Measurements from ENCODE around the gene CRYZL1.
"Not testable (repeated sequence)": the region's sequence is repeated elsewhere in the genome, so short reads cannot be mapped to it uniquely, and the experiment has no call there.

The CRYZL1 gene

GRCh38 chr21:33641352-33642026, at the start of gene CRYZL1:
Gene CRYZL1, minus strand, starts transcription at chr21:33641741. Its CDS starts 10,190 bp downstream, at chr21:33631551.
- peak; percentile 100 for DNase-seq
- intact Hi-C loops (cut with DNase I) = loop anchor here (5.0 to 10.0 kb wide), 2 partner anchors 99 to 273 kb away; partner anchors contain the start of genes ATP5PO, GART and SON

DNA sequence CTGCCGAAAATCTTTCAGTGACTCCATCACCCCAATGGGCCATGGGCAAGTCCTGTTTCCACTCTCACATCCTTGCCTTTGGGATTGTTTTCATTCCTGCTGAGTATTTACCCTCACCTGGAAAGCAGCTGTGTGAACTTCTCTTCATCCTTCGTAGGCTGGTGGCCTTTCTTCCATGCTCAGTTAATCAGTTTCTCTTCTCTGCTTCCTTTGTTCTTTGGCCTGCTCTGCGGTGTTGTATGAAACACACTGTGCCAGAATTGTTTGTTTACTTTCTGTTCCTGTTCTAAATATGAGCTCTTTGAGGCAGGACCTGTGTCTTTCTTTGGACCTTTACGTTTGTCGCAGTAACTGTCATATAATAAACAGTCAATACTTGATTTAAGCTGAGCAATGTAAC, 49.3 kb upstream of the CRYZL1 start:
- DNase-seq = no peak
- intact Hi-C loops (cut with DNase I) = no loop called here

- no peak for DNase-seq
- intact Hi-C loops (cut with DNase I) = no loop called here
Observed at GRCh38 chr21:33688353-33688752, 46.8 kb upstream of the CRYZL1 start.

GRCh38 chr21:33687634-33688033, 46.1 kb upstream of the CRYZL1 start:
- intact Hi-C loops (cut with DNase I) = no loop called here
- DNase-seq = no peak

DNA sequence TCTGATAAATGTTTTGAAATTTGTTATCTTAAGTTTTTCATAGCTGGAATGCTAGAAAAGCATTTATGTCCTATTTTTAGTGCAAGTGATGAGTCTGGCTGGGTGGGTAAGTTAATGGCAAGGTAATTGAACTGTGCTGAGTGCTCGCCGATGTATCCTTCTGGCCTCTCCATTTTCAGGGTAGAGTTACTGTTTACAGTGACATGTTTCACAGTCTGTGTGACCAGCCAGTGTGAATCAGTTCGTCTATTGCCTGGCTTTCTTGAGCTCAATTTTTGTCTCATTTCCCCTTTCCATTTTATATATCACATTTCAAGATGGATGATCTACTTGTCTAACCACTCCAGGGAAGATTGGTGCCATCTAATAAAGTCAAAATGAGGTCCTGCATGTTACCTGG, 44.8 kb upstream of the CRYZL1 start:
- intact Hi-C loops (cut with DNase I) = no loop called here
- DNase-seq = no peak

- intact Hi-C loops (cut with DNase I) = no loop called here
- no peak for DNase-seq
Observed at GRCh38 chr21:33685613-33686197, 44.2 kb upstream of the CRYZL1 start.

DNA sequence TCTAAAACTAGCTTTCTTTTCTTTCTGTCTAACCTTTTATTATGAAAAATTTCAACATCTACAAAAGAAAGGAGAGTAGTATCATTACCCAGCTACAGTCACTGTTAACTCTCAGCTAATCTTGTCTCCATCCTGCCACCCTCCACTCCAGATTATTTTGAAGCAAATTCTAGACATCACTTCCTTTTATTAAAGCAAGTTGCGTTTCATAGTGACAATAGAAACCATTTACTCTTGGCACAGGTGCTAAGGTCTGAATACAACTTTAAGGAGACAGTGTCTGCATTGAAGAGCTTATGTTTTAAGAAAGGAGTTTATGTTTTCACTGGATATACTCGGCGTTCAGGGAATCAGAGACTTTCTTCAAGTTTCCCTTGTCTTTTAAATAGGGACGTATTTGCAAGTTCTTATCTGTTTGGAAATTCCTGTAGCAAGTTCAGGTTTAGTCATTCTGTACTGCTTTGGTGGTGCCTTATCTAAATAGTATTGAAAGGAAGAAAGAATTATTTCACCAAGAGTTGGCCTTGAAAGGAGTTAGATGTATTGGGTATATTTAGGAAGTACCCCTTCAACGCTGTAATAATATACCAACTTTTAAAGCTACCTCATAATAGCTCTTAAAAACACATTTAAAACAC, 43.5 kb upstream of the CRYZL1 start:
- intact Hi-C loops (cut with DNase I) = no loop called here

GRCh38 chr21:33684068-33684467, 42.5 kb upstream of the CRYZL1 start:
- no peak for DNase-seq
- intact Hi-C loops (cut with DNase I) = no loop called here

More for the DNA sequence above, 43.5 kb upstream of the CRYZL1 start:
- no peak for DNase-seq

DNA sequence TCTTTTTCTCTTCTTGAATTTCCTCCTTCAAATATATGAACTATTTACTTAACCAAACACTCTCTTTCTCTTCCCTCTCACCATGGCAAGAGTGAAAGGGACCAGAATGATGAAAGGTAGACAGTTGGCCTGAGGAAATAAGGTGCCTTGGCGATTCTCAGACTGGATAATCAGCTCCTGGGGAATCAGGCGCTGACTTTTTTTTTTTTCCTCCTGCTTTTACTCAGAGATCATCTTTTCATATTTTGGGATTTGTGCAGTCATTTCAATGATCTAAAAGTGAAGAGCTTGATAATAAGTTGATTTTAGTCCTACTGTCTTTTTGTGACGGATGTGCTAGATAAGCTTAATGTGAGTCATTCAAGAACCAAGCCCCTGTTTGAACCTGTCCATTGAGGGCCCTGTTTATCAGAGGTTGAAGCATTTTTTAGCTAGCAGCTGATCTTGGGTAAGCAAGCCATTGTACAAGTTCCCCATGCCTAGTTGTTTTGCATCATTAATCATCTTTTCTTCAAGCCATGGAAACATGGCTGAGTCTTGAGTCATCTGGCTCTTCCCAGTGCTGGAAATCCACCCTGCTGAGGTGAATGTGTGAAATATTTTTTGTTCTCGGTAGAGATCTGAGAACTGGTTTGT, 41.6 kb upstream of the CRYZL1 start:
- intact Hi-C loops (cut with DNase I) = no loop called here
- DNase-seq = no peak

DNA sequence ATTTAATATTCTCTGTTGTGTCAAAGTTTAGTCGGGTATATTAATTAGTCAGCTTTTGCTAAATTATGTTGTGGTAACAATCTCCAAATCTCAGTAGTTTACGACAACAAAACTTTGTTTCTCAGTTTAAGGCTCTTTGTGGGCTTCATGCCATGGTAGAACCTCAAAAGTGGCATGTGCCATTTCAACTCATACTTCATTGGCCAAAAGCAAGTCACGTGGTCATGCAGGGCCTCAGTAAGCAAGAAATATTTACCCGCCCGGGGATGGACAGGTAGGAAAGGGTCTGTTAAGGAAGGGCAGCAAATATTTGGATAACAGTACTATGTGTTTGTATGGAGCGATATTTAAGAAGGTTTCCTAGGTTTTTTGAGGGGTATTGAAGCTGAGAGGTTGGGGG, 39.3 kb upstream of the CRYZL1 start:
- no peak for DNase-seq
- intact Hi-C loops (cut with DNase I) = no loop called here

DNA sequence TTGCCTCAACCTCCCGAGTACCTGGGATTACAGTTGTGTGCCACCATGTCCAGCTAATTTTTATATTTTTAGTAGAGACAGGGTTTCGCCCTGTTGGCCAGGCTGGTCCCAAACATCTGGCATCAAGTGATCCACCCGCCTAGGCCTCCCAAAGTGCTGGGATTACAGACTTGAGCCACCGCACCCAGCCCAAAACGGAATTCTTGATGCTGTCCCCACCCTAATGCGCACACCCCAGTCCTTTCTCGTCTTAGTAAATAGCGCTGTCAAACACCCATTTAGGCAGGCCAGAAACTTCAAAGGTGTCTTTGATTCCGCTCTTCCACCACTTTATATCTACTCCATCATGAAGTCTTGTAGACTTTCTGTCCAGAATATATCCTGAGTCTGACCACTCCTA, 35.9 kb upstream of the CRYZL1 start:
- no peak for DNase-seq
- intact Hi-C loops (cut with DNase I) = no loop called here

GRCh38 chr21:33676666-33677065, 35.1 kb upstream of the CRYZL1 start:
- DNase-seq; intact Hi-C loops (cut with DNase I): not testable (repeated sequence)

DNA sequence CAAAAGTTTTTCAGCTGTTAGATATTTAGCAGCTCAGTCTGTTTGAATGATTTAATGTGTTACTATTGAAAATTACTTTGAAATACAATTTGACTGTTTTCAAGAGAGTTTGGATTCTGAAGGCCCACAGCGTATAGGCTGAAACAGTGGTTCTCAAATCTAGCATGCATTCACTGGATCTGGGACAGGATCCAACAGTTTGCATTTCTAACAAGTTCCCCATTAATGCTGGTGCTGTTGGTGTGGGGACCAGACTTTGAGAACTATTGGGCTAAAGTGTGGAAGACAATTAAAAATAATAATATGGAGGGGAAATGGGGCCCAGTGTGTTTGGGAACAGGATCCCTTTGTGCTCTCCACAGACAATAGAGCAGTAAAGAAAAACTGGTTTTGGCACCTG, 32.7 kb upstream of the CRYZL1 start:
- intact Hi-C loops (cut with DNase I) = no loop called here
- peak in 6 of 42 donors; percentile 11 to 49 (median 21) for DNase-seq

DNA sequence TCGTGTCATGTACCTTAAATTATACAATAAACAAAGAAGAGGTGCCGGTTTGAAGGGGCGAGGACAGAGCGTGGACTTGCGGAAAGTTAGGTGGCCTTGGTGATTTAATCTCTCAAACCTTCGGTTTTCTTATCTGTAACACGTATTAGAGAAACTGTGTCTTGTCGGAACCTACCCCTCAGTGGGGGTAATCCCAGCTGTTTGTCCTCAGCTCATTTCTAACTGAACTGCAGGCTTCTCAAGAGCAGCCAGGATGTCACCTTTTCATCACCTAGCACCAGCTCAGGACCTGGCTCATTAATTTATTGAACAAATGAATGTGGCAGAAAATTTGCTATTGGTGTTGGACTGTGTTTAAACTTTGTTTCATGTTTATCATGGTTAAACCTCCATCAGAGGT, 31.9 kb upstream of the CRYZL1 start:
- no peak for DNase-seq
- intact Hi-C loops (cut with DNase I) = no loop called here

- no peak for DNase-seq
- intact Hi-C loops (cut with DNase I) = no loop called here
Observed at GRCh38 chr21:33670076-33670978, 28.8 kb upstream of the CRYZL1 start.

DNA sequence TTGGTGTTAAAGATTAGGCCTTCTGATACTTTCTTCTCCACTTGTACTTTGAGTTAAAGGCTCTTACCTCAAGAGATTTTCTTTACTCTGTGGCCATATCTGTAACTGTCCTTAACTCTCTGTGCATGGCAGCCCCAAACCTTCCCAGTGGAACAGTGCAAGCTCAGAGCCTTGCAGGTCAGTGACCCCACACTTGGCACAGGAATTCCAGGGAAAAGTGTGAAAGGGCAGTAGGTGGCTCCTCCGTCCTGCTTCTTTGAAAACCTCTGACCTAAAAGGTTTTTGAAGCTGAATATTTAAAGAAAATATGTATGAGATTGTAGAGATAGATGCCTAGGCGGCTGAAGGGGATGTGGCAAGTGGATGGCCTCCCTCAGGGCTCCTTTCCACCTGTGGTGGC, 27.1 kb upstream of the CRYZL1 start:
- DNase-seq = no peak
- intact Hi-C loops (cut with DNase I) = no loop called here

DNA sequence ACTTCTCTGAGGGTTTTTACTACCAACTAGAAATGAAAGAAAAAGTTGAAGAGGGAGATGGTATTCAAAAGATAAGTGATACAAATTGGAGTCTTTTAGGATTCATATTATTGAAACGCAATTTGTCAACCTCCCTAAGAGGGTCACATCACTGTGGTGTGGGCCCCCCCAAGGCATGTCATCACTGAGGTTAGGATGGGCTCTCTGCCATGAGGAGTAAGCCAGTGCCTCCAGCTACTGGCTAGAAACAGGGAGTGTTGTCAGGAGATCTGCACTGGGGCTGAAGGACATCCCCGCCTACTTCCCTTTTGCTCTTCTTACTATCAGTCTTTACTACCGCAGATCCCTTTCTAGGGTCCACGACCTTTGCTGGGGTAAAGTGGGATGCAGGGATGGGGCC, 26.6 kb upstream of the CRYZL1 start:
- DNase-seq = no peak
- intact Hi-C loops (cut with DNase I) = no loop called here

- intact Hi-C loops (cut with DNase I) = no loop called here
- no peak for DNase-seq
Observed at GRCh38 chr21:33667636-33668035, 26.1 kb upstream of the CRYZL1 start.

DNA sequence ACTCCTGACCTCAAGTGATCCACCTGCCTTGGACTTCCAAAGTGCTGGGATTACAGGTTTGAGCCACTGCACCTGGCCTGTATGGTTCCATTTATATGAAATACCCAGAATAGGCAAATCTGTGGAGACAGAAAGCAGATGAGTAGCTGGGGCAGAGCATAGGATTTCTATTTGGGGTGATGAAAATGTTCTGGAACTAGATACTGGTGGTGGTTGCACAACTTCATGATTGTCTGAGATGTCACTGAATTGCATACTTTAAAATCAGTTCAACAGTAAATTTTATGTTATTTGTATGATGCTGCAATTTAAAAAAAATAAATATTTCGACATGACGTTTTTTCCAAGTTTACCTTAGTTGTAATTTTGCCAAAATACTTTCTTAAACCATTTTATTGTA, 24.6 kb upstream of the CRYZL1 start:
- intact Hi-C loops (cut with DNase I) = no loop called here
- DNase-seq = no peak
